ENCODE results near the gene FZR1. TPM values are rescaled to one million over a fixed set of nuclear protein-coding genes. Genes with fewer than 3 reads are reported as not detected.

FZR1 gene
- total and polyA plus RNA-seq, 8 donors = 15.1 to 34.2 (median 20.4) TPM

GRCh38 chr19:3464587-3465235 lies 41.4 kb upstream of the FZR1 start:
- intact Hi-C loops (cut with DNase I) = loop anchor here in 1 of 3 donors (5.0 kb wide), 1 partner anchor 142 kb away; no protein-coding TSS in a partner anchor
- TF ChIP-seq CTCF (IDR thresholded peaks at IDR 0.05) = no peak
- Histone ChIP-seq H3K36me3 (peaks cover 3 to 19% (median 11%) of the 10 kb centered on the region in 3 donors), H3K27ac (no peak overlapping the region), H3K9me3 (no peaks in the 10 kb centered on the region), H3K4me1 (peaks cover 0 to 8% (median 4%) of the 10 kb centered on the region in 3 donors), H3K4me3 (no peak overlapping the region), H3K27me3 (no peaks in the 10 kb centered on the region)
- ATAC-seq (no peak), FAIRE-seq (no peak), DNase-seq (peak in 2 of 6 donors; percentile 23 to 39)
- WGBS, 2 donors = 84 to 86% methylated on average over 28 to 31 of the region's 31 CpGs

DNA sequence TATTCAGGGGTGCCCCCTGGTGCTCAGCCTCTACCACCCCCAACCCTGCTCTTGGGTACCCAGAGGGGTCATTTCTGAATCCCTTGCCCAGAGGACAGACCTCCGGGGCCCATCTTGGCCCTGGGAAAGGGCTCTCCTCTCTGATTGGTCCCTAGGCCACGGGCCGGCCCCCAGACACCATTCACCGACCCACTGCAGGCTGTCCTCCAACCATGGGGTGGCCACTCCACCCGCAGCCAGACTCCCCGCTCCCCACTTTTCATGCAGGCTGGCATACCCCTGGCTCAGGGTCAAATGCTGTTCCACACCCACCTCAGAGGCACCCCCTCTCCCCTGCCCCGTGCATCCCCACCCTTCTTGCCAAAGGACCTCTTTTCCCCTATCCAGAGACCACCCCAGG lies 40.6 kb upstream of the FZR1 start:
- H3K4me1 ChIP-seq = no peaks in the 10 kb centered on the region
- H3K36me3 ChIP-seq = peaks cover 3 to 19% (median 11%) of the 10 kb centered on the region in 3 donors
- H3K27ac ChIP-seq = no peak overlapping the region
- no peaks in the 10 kb centered on the region for H3K9me3 ChIP-seq
- H3K27me3 ChIP-seq = no peaks in the 10 kb centered on the region
- no peak for FAIRE-seq
- no peak for TF ChIP-seq CTCF (IDR thresholded peaks at IDR 0.05)
- ATAC-seq = no peak
- 91 to 96% methylated on average over 7 of the region's 7 CpGs for WGBS, 2 donors
- intact Hi-C loops (cut with DNase I) = loop anchor here in 1 of 3 donors (5.0 kb wide), 1 partner anchor 143 kb away; no protein-coding TSS in a partner anchor
- DNase-seq = peak in 2 of 6 donors; percentile 16 to 22
- H3K4me3 ChIP-seq = no peak overlapping the region

- ATAC-seq (no peak), DNase-seq (peak in 2 of 6 donors; percentile 15 to 25), FAIRE-seq (no peak)
- TF ChIP-seq CTCF (IDR thresholded peaks at IDR 0.05) = no peak
- Histone ChIP-seq H3K4me1 (no peaks in the 10 kb centered on the region), H3K27me3 (no peaks in the 10 kb centered on the region), H3K27ac (no peak overlapping the region), H3K4me3 (no peak overlapping the region), H3K36me3 (peaks cover 3 to 19% (median 11%) of the 10 kb centered on the region in 3 donors), H3K9me3 (no peaks in the 10 kb centered on the region)
- WGBS, 2 donors = 95 to 98% methylated on average over 9 of the region's 9 CpGs
- intact Hi-C loops (cut with DNase I) = loop anchor here in 1 of 3 donors (5.0 kb wide), 1 partner anchor 144 kb away; no protein-coding TSS in a partner anchor
Measured at GRCh38 chr19:3466635-3467034, 39.5 kb upstream of the FZR1 start.

DNA sequence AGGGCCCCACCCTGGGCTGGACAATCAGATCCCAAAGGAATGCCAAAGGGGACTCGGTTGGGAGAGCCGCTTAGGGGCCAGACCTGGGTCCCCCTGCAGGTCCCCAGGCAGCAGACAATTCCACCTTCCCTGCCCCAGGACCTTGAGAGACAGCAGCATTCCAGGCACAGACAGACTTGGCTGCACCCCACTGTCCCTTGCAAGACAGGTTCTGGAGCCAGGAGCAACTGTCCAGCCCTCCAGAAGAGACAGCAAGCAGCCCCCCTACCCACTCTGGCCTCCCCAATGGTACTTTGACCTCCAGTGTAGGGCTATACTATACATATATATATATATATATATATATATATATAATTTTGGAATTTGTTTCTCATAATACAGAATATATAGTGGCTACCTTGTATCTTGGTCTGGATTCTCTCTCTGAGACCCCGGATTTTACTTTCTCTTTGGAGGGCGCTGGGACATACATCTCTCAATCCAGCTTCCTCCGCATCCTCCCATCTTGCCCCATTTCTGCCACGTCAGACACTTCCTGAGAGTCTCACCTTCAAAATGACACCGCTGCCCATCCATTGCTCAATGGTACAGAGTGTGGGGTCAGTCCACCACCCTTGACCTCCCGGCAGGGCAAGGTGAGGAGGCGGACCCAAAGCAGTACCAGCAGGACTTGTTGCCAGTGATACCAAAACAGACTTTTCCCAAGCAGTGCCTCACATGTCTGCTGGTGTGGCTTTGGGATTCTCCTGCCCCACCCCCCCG lies 38.5 kb upstream of the FZR1 start:
- Histone ChIP-seq H3K9me3 (no peaks in the 10 kb centered on the region), H3K27me3 (no peaks in the 10 kb centered on the region), H3K4me3 (no peak overlapping the region), H3K27ac (no peak overlapping the region), H3K4me1 (no peaks in the 10 kb centered on the region), H3K36me3 (peaks cover 0 to 15% (median 8%) of the 10 kb centered on the region in 3 donors)
- FAIRE-seq (no peak), DNase-seq (peak in 1 of 6 donors; percentile 35), ATAC-seq (no peak)
- intact Hi-C loops (cut with DNase I) = loop anchor here in 1 of 3 donors (5.0 kb wide), 1 partner anchor 145 kb away; no protein-coding TSS in a partner anchor
- no peak for TF ChIP-seq CTCF (IDR thresholded peaks at IDR 0.05)
- 93 to 96% methylated on average over 10 of the region's 10 CpGs for WGBS, 2 donors

All from pancreas (tissue), 10 donors.